Measurements from ENCODE around the gene FOXRED2.

FOXRED2 gene

GRCh38 chr22:36506637-36507517 lies at the start of gene FOXRED2:
Gene FOXRED2, minus strand, starts transcription at chr22:36507040. Its CDS starts 618 bp downstream, at chr22:36506422.
- peak within 1 kb of the TSS; percentile 40 for H3K4me3 ChIP-seq (ENCODE audit: control insufficient read depth, low read depth, low read length)
- peak; percentile 74 for DNase-seq (ENCODE audit: low read depth)
- TF ChIP-seq, protein P1, sequence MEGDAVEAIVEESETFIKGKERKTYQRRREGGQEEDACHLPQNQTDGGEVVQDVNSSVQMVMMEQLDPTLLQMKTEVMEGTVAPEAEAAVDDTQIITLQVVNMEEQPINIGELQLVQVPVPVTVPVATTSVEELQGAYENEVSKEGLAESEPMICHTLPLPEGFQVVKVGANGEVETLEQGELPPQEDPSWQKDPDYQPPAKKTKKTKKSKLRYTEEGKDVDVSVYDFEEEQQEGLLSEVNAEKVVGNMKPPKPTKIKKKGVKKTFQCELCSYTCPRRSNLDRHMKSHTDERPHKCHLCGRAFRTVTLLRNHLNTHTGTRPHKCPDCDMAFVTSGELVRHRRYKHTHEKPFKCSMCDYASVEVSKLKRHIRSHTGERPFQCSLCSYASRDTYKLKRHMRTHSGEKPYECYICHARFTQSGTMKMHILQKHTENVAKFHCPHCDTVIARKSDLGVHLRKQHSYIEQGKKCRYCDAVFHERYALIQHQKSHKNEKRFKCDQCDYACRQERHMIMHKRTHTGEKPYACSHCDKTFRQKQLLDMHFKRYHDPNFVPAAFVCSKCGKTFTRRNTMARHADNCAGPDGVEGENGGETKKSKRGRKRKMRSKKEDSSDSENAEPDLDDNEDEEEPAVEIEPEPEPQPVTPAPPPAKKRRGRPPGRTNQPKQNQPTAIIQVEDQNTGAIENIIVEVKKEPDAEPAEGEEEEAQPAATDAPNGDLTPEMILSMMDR (conservative IDR thresholded peaks at IDR 0.05; ENCODE audit: control insufficient read depth, insufficient read depth, low read depth, low read length), result no peak

DNA sequence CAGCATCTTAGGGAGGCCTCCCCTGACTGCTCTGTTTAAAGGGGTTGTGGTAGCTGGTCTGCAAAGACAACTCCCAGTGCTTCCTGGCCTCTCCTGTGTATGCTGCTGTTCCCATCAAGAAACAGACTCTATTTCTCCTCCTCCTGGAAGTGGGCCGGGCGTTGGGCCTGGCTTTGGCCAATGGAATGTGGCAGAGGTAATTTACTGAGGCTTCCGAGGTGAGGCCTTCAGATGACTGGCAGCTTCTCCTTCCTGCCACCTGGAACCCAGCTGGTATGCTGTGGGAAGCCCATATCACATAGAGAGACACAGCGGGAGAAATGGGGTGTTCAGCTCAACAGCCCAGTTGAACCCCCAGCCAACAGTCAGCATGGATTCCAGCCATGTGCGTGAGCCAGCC lies 47.3 kb upstream of the FOXRED2 start:
- DNase-seq (ENCODE audit: low read depth), result no peak
- no peak overlapping the region for H3K4me3 ChIP-seq (ENCODE audit: control insufficient read depth, low read depth, low read length)
- TF ChIP-seq, protein P1 (conservative IDR thresholded peaks at IDR 0.05; ENCODE audit: control insufficient read depth, insufficient read depth, low read depth, low read length), result no peak

- no peak for DNase-seq (ENCODE audit: low read depth)
- TF ChIP-seq, protein P1 (conservative IDR thresholded peaks at IDR 0.05; ENCODE audit: control insufficient read depth, insufficient read depth, low read depth, low read length), result no peak
- H3K4me3 ChIP-seq (ENCODE audit: control insufficient read depth, low read depth, low read length), result no peak overlapping the region
Measured at GRCh38 chr22:36552289-36552688, 45.4 kb upstream of the FOXRED2 start.

- no peak for DNase-seq (ENCODE audit: low read depth)
- H3K4me3 ChIP-seq (ENCODE audit: control insufficient read depth, low read depth, low read length), result no peak overlapping the region
- TF ChIP-seq, protein P1 (conservative IDR thresholded peaks at IDR 0.05; ENCODE audit: control insufficient read depth, insufficient read depth, low read depth, low read length), result no peak
Measured at GRCh38 chr22:36550701-36551495, 44.1 kb upstream of the FOXRED2 start.

- TF ChIP-seq, protein P1 (conservative IDR thresholded peaks at IDR 0.05; ENCODE audit: control insufficient read depth, insufficient read depth, low read depth, low read length), result no peak
- no peak for DNase-seq (ENCODE audit: low read depth)
- H3K4me3 ChIP-seq (ENCODE audit: control insufficient read depth, low read depth, low read length), result no peak overlapping the region
Measured at GRCh38 chr22:36549033-36549432, 42.2 kb upstream of the FOXRED2 start.

DNA sequence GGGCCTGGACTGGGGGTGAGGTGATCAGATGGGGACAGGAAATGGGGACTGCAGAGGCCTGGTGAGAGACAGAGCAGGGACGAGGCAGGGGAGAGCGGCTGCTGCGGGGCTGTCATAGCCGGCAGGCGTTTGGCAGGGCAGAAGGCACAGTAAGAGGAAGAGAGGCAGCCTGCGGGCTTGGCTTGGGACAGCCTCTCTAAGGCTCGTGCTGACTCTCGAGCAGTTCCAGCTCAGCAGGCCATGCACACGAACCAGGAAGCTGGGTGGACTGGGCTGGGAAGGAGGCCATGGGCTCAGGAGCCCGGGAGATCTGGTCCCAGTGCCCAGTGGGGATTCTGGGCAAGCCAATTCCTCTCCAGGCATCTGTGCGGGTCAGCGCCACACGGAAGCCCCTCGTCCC lies 41.8 kb upstream of the FOXRED2 start:
- H3K4me3 ChIP-seq (ENCODE audit: control insufficient read depth, low read depth, low read length), result no peak overlapping the region
- TF ChIP-seq, protein P1 (conservative IDR thresholded peaks at IDR 0.05; ENCODE audit: control insufficient read depth, insufficient read depth, low read depth, low read length), result no peak
- no peak for DNase-seq (ENCODE audit: low read depth)

All from fibroblast of mammary gland (primary cell).